Tibial artery (tissue), 4 donors: Measurements from ENCODE around the gene HOXB3.

Experiments
- DNase-seq, 2 donors: peaks; one replicate each; pipeline ENCODE4 v3.0.0-alpha.2; 2019
- H3K27ac ChIP-seq, 2 donors: fragments of 200-600 bp; sonication (generic) in 1 of 2; 1 replicate in 1 of 2; 2 replicates in 1 of 2; pipeline ENCODE4 v1.5.1; 2018 to 2019; ENCODE audit warnings: mild to moderate bottlenecking in 1 of 2
- H3K27me3 ChIP-seq, 2 donors: fragments of 200-600 bp; sonication (generic) in 1 of 2; one replicate each; pipeline versions ENCODE4 v1.5.1 to v1.6.0; 2016 to 2019
- H3K36me3 ChIP-seq, 3 donors: fragments of 200-600 bp; sonication (generic) in 2 of 3; one replicate each; pipeline ENCODE4 v1.5.1; 2016 to 2019; ENCODE audit warnings: mild to moderate bottlenecking in 2 of 3
- H3K4me1 ChIP-seq, 4 donors: fragments of 200-600 bp; sonication (generic) in 2 of 4; 1 replicate in 3 of 4; 2 replicates in 1 of 4; pipeline ENCODE4 v1.5.1; 2016 to 2019
- H3K4me3 ChIP-seq, 2 donors: fragments of 200-600 bp; sonication (generic) in 1 of 2; 1 replicate in 1 of 2; 2 replicates in 1 of 2; pipeline ENCODE4 v1.5.1; 2018 to 2019; ENCODE audit warnings: mild to moderate bottlenecking in 2 of 2
- H3K9me3 ChIP-seq, 3 donors: fragments of 200-600 bp; sonication (generic) in 1 of 3; one replicate each; pipeline ENCODE4 v1.5.1; 2016 to 2019
- intact Hi-C: fragments of 100-400 bp; cut with DNase I; formaldehyde crosslinking; loops from one replicate; pipeline ENCODE4 v1.15.0; 2023; ENCODE audit warnings: low total_unique reads
- TF ChIP-seq, protein P1 (sequence below), 2 experiments: fragments of 200-600 bp in 1 of 2; fragments of 450-650 bp in 1 of 2; IDR thresholded peaks; one replicate each; pipeline ENCODE4 v1.5.1; 2017 to 2019; ENCODE audit warnings: antibody characterized with exemption in 2 of 2, mild to moderate bottlenecking in 1 of 2, moderate library complexity in 1 of 2

The HOXB3 gene

DNA sequence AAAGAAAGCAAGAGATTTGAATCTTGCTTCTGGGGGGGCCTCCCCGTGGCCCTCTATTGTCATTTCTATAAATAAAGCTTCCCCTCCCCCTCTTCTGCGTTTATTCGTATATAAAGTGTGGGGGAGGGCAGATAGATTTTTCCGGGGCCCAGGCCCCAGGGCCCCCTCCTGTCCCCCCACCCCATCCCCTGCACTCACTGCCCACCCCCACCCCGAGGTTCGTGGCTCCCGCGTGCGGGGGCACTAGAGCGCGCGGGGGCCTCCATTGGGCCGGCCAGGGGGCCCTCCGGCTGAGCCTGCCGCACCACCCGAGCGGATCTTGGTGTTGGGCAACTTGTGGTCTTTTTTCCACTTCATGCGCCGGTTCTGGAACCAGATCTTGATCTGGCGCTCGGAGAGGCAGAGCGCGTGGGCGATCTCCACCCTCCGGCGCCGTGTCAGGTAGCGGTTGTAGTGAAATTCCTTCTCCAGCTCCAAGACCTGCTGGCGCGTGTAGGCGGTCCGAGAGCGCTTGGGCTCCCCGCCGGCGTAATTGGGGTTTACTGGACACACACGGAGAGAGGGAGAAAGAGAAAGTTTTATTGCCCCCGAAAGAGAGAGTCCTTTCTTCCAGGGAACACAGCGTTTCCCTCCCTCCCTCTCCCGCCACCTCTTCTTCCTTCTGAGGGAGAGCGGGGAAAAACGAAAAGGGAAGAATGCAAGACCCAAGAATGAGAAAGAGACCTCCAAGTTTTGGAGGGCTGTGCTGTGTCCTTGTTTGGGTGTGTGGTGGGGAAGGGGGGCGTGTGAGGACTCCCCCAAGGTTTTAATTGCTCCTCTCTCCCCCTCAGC is 13.3 kb downstream of the HOXB3 start:
- Histone ChIP-seq H3K4me3 (peak overlapping the region; percentile 51 to 60), H3K27ac (peak overlapping the region; percentile 24 to 75), H3K4me1 (peaks cover 0 to 29% (median 17%) of the 10 kb centered on the region in 4 donors), H3K9me3 (no peaks in the 10 kb centered on the region), H3K27me3 (peaks cover 8 to 41% of the 10 kb centered on the region in 2 donors), H3K36me3 (no peaks in the 10 kb centered on the region)
- TF ChIP-seq, protein P1, sequence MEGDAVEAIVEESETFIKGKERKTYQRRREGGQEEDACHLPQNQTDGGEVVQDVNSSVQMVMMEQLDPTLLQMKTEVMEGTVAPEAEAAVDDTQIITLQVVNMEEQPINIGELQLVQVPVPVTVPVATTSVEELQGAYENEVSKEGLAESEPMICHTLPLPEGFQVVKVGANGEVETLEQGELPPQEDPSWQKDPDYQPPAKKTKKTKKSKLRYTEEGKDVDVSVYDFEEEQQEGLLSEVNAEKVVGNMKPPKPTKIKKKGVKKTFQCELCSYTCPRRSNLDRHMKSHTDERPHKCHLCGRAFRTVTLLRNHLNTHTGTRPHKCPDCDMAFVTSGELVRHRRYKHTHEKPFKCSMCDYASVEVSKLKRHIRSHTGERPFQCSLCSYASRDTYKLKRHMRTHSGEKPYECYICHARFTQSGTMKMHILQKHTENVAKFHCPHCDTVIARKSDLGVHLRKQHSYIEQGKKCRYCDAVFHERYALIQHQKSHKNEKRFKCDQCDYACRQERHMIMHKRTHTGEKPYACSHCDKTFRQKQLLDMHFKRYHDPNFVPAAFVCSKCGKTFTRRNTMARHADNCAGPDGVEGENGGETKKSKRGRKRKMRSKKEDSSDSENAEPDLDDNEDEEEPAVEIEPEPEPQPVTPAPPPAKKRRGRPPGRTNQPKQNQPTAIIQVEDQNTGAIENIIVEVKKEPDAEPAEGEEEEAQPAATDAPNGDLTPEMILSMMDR (IDR thresholded peaks at IDR 0.05): no peak
- no peak for DNase-seq
- intact Hi-C loops: no loop called here

DNA sequence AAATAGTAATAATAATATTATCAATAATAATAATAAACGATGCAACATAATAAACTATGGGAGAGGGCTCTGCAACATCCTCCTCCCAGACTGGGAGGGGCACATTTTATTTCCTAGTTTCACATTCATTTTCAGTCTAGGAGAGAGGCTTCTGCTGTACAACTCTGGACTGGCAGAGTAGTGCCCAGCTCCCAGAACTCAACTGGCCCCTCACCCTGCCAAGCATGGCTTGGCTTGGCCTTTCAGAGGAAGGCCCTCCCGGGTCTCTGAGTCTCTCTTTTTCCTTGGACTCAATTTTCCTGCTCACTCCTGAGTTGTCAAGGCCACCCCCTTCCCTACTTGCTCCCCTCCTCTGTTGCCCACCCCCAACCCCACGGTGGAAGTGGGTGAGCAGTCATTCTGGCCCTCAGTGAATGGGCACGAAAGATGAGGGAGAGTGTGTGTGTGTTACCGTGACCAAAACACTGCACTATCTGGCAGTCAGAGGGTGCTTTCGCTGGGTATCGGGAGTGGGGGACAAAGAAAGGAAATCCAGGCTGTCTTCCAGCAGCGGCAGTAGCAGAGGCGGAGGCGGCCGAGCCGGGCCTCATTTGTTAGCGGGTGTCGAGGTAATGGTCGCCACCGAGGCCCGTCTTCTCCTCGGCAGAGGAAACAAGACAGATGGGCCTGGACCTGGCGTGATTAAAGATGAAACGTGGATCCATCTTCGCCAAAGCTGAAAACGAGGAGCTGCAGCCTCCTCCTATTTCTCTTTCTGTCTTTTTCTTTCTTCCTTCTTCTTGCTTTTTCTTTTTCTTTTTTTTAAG is 14.2 kb downstream of the HOXB3 start:
- Histone ChIP-seq H3K27ac (peak overlapping the region in 1 of 2 donors; percentile 75), H3K27me3 (peaks cover 8 to 34% of the 10 kb centered on the region in 2 donors), H3K36me3 (no peaks in the 10 kb centered on the region), H3K4me3 (peak overlapping the region; percentile 51 to 60), H3K4me1 (peaks cover 0 to 32% (median 16%) of the 10 kb centered on the region in 4 donors), H3K9me3 (no peaks in the 10 kb centered on the region)
- TF ChIP-seq, protein P1 (IDR thresholded peaks at IDR 0.05): no peak
- DNase-seq: no peak
- intact Hi-C loops: no loop called here

DNA sequence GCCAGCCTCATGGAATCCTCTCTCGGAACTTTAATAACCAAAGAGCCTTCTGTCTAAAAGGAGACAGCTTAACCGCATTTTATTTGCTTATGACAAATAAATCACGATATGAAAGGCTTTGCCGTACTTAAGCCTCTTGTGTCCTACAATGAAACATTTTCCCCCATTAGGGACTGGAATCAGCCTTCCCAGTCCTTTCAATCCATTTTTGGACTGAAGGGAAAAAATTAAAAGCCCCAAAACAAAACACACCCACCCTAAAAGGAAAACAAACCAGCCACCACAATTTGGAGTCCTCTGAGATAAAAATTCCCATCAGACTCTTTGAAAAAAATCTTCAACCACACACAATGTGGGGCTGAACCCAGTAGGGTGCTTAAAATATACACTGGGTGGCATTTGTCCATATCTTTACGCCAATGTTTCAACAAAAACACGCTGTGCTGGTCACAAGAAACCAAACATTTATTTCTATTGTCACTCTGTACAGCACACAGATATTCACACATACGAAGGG is 14.9 kb downstream of the HOXB3 start:
- Histone ChIP-seq H3K36me3 (no peaks in the 10 kb centered on the region), H3K27me3 (peaks cover 8 to 27% of the 10 kb centered on the region in 2 donors), H3K4me1 (peaks cover 0 to 39% (median 18%) of the 10 kb centered on the region in 4 donors), H3K27ac (peak overlapping the region in 1 of 2 donors; percentile 75), H3K9me3 (no peaks in the 10 kb centered on the region), H3K4me3 (no peak overlapping the region)
- no peak for DNase-seq
- intact Hi-C loops: no loop called here
- TF ChIP-seq, protein P1 (IDR thresholded peaks at IDR 0.05): no peak

DNA sequence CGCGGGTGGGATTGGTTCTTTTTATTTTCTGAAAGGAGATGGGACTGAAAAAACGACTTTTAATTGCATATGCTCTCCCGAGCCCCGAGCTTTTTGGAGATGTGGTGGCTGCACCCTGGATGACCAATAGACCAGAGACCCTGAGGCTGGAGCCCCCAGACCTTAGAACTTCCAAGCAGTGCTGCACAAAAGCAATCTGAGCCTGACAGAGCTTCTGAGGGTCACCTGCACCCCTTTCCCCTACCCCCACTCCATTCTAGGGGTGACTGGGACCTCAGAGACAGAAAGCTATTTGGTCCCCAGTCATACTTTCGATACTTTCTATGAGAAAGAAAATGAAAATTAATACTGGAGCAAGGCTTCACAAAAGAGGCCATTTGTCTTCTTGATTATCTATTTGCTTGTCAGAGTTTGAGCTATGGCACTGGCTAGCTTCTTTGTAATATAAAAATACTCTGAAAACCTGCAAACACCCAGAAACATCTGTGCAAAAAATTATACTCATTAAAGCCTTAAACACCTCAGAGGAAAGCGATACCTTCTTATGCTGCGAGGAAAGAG is 15.5 kb downstream of the HOXB3 start:
- TF ChIP-seq, protein P1 (IDR thresholded peaks at IDR 0.05): no peak
- intact Hi-C loops: no loop called here
- peaks cover 8 to 23% of the 10 kb centered on the region in 2 donors for H3K27me3 ChIP-seq
- H3K4me3 ChIP-seq: no peak overlapping the region
- peaks cover 0 to 43% (median 20%) of the 10 kb centered on the region in 4 donors for H3K4me1 ChIP-seq
- DNase-seq: no peak
- H3K27ac ChIP-seq: peak overlapping the region in 1 of 2 donors; percentile 75
- no peaks in the 10 kb centered on the region for H3K9me3 ChIP-seq
- H3K36me3 ChIP-seq: no peaks in the 10 kb centered on the region

DNA sequence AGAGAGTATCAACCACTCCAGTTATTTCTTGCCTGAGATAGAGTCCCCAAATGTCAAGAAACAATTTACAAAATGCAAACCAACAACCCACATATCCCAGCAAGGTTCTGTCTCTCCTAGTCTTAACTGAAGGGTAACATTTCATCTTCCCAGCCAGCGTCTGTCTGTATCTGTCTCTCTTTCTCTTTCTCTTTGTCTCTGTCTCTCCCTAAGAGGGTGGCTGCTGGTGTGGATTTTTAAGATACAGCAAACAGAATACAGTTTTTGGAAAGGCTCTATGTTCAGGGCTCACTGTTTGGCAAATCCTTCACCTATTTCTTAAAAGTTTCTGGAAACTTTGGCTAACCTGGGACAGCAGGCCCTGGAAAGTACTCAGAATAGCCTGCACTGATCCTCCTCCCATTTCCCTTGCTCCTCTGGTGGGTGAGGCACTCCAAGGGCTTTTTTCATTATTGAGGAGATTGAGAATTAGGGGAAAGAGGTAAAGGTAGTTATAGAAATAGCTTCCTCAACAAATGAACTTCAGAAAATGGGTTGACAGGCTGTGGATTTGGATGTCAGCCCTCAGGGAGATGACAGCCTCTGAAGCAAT is 18.1 kb downstream of the HOXB3 start:
- intact Hi-C loops: no loop called here
- Histone ChIP-seq H3K27ac (peak overlapping the region in 1 of 2 donors; percentile 68), H3K36me3 (no peaks in the 10 kb centered on the region), H3K4me3 (no peak overlapping the region), H3K9me3 (no peaks in the 10 kb centered on the region), H3K27me3 (peaks cover 6 to 7% of the 10 kb centered on the region in 2 donors), H3K4me1 (peaks cover 0 to 31% (median 11%) of the 10 kb centered on the region in 4 donors)
- DNase-seq: no peak
- TF ChIP-seq, protein P1 (IDR thresholded peaks at IDR 0.05): no peak
